Upper lobe of left lung (tissue), 4 donors: ENCODE data around the gene GOLGA6D.

ENCODE experiments used
- POLR2A ChIP-seq, 4 donors: fragments of 450-650 bp; IDR thresholded peaks; one replicate each; pipeline ENCODE4 v1.5.1; 2016 to 2017; ENCODE audit warnings: antibody characterized with exemption in 4 of 4, mild to moderate bottlenecking in 2 of 4
- POLR2AphosphoS5 ChIP-seq, 2 donors: sonication (generic); formaldehyde crosslinking; IDR thresholded peaks; one replicate each; pipeline ENCODE4 v1.5.1; 2017; ENCODE audit warnings: antibody characterized with exemption in 2 of 2
- TF ChIP-seq, protein P1 (sequence below), 6 experiments: fragments of 450-650 bp in 4 of 6; fragments of 200-600 bp in 2 of 6; sonication (generic) in 2 of 6; IDR thresholded peaks; one replicate each; pipeline ENCODE4 v1.5.1; 2016 to 2019; ENCODE audit warnings: antibody characterized with exemption in 6 of 6

DNA sequence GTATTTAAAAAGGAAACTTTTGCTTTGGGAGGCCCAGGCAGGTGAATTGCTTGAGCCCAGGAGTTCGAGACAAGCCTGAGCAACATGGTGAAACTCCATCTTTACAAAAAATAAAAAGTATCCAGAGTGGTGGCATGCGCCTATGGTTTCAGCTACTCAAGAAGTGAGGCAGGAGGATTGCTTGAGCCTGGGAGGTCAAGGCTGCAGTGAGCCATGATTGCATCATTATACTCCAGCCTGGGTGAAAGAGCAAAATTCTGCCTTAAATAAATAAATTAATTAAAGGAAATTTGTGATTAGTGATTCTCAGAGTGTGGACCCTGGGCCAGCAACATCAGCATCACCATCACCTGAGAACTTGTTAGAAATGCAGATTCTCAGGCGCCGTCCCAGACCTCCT, 43.3 kb downstream of the GOLGA6D start:
- TF ChIP-seq, protein P1, sequence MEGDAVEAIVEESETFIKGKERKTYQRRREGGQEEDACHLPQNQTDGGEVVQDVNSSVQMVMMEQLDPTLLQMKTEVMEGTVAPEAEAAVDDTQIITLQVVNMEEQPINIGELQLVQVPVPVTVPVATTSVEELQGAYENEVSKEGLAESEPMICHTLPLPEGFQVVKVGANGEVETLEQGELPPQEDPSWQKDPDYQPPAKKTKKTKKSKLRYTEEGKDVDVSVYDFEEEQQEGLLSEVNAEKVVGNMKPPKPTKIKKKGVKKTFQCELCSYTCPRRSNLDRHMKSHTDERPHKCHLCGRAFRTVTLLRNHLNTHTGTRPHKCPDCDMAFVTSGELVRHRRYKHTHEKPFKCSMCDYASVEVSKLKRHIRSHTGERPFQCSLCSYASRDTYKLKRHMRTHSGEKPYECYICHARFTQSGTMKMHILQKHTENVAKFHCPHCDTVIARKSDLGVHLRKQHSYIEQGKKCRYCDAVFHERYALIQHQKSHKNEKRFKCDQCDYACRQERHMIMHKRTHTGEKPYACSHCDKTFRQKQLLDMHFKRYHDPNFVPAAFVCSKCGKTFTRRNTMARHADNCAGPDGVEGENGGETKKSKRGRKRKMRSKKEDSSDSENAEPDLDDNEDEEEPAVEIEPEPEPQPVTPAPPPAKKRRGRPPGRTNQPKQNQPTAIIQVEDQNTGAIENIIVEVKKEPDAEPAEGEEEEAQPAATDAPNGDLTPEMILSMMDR (IDR thresholded peaks at IDR 0.05), result no peak
- TF ChIP-seq POLR2AphosphoS5 (IDR thresholded peaks at IDR 0.05) (no peak), POLR2A (IDR thresholded peaks at IDR 0.05) (no peak)
